Measurements from ENCODE around the gene PYGL.

DNA sequence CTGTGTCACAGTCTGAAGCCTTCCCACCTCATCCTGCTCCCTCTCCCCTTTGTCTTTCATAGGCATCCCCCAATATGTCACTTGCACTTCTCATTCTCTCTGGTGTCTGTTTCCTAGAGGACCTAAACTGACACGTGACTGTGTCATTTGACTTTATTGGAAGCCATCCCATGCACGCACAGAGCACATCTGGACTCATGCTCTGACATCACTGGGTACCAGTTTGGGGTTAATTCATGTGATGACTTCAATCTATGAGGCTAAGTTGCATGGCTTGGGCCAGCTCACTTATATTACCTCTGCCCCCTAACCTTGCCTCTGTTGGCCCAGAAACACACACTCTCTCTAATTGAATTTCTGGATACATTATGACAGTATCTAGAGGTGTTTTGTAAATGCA, 21.5 kb downstream of the PYGL start:
- TF ChIP-seq CTCF (IDR thresholded peaks at IDR 0.05; ENCODE audit: low read depth, low read length) (no peak), EZH2phosphoT487 (IDR thresholded peaks at IDR 0.05; ENCODE audit: low read depth) (no peak)
